IPS-11a (cell line): ENCODE results near the gene ZSCAN4.

ENCODE experiments used
- H3K4me3 ChIP-seq: one replicate; pipeline ENCODE4 v1.5.1; 2013; ENCODE audit warnings: low read depth, low read length, control low read depth

Gene ZSCAN4

GRCh38 chr19:57668635-57669034 lies at the start of gene ZSCAN4:
Gene ZSCAN4 (plus strand): TSS chr19:57668935. CDS start chr19:57676146, 7,211 bp downstream.
- no peak within 1 kb of the TSS for H3K4me3 ChIP-seq

GRCh38 chr19:57620673-57621348 lies 47.9 kb upstream of the ZSCAN4 start:
- H3K4me3 ChIP-seq = no peak overlapping the region

- no peak overlapping the region for H3K4me3 ChIP-seq
These were observed 45.6 kb upstream of the ZSCAN4 start for GRCh38 chr19:57623091-57623490.

- H3K4me3 ChIP-seq = peak within 1 kb of the TSS; percentile 87
These were observed 35.5 kb upstream of the ZSCAN4 start, which contains the start of gene ZNF211 for GRCh38 chr19:57632987-57633831. Gene ZNF211 (plus strand): TSS chr19:57633168. CDS start chr19:57633347, 179 bp downstream.

GRCh38 chr19:57633832-57634131 lies 35.0 kb upstream of the ZSCAN4 start:
- H3K4me3 ChIP-seq = peak overlapping the region; percentile 87

- H3K4me3 ChIP-seq = no peak overlapping the region
These were observed 31.4 kb upstream of the ZSCAN4 start for GRCh38 chr19:57637379-57637778.

- H3K4me3 ChIP-seq = no peak overlapping the region
These were observed 27.0 kb upstream of the ZSCAN4 start for GRCh38 chr19:57641715-57642234.

GRCh38 chr19:57642396-57643046 lies 26.2 kb upstream of the ZSCAN4 start:
- no peak overlapping the region for H3K4me3 ChIP-seq

- H3K4me3 ChIP-seq = no peak overlapping the region
These were observed 25.0 kb upstream of the ZSCAN4 start for GRCh38 chr19:57643734-57644133.

GRCh38 chr19:57648331-57649003 lies 20.3 kb upstream of the ZSCAN4 start:
- H3K4me3 ChIP-seq = no peak overlapping the region

- no peak overlapping the region for H3K4me3 ChIP-seq
These were observed 17.1 kb upstream of the ZSCAN4 start for GRCh38 chr19:57651654-57651996.

GRCh38 chr19:57653689-57654088 lies 15.0 kb upstream of the ZSCAN4 start:
- H3K4me3 ChIP-seq = no peak overlapping the region

- H3K4me3 ChIP-seq = no peak overlapping the region
These were observed 13.3 kb upstream of the ZSCAN4 start for GRCh38 chr19:57655443-57655842.

GRCh38 chr19:57656346-57656745 lies 12.4 kb upstream of the ZSCAN4 start:
- H3K4me3 ChIP-seq = no peak overlapping the region

- H3K4me3 ChIP-seq = peak overlapping the region; percentile 28
These were observed 4.2 kb upstream of the ZSCAN4 start for GRCh38 chr19:57664269-57665127.

- H3K4me3 ChIP-seq = no peak overlapping the region
These were observed 3.4 kb upstream of the ZSCAN4 start for GRCh38 chr19:57665261-57665806.

GRCh38 chr19:57667228-57667627 lies 1.5 kb upstream of the ZSCAN4 start:
- no peak overlapping the region for H3K4me3 ChIP-seq

- no peak overlapping the region for H3K4me3 ChIP-seq
These were observed 2.6 kb downstream of the ZSCAN4 start for GRCh38 chr19:57671124-57671895.

GRCh38 chr19:57672466-57672865 lies 3.7 kb downstream of the ZSCAN4 start:
- H3K4me3 ChIP-seq = no peak overlapping the region
